ENCODE data around the gene UBE3A.

GRCh38 chr15:25415707-25416106 is 23.1 kb downstream of the UBE3A start:
- TF ChIP-seq CTCF (IDR thresholded peaks at IDR 0.05 in 2 of 3, conservative IDR thresholded peaks at IDR 0.05 in 1 of 3; ENCODE audit: borderline replicate concordance in 1 of 3, insufficient read depth in 1 of 3, low read depth in 2 of 3, low read length in 2 of 3) (no peak), RAD21 (IDR thresholded peaks at IDR 0.05; ENCODE audit: low read depth) (no peak), EZH2 (IDR thresholded peaks at IDR 0.05) (no peak), POLR2AphosphoS5 (IDR thresholded peaks at IDR 0.05; ENCODE audit: low read depth, low read length) (no peak), SIN3A (IDR thresholded peaks at IDR 0.05; ENCODE audit: low read depth) (no peak), YY1 (IDR thresholded peaks at IDR 0.05; ENCODE audit: extremely low read depth, insufficient replicate concordance, low read depth, low read length) (no peak), CEBPB (IDR thresholded peaks at IDR 0.05; ENCODE audit: low read depth) (no peak), ELF1 (IDR thresholded peaks at IDR 0.05; ENCODE audit: borderline replicate concordance, low read depth) (no peak), SRF (IDR thresholded peaks at IDR 0.05; ENCODE audit: low read depth) (no peak)
